ENCODE results near the gene SBK3.
"Not testable (repeated sequence)": the region's sequence is repeated elsewhere in the genome, so short reads cannot be mapped to it uniquely, and the experiment has no call there.

SBK3 gene

DNA sequence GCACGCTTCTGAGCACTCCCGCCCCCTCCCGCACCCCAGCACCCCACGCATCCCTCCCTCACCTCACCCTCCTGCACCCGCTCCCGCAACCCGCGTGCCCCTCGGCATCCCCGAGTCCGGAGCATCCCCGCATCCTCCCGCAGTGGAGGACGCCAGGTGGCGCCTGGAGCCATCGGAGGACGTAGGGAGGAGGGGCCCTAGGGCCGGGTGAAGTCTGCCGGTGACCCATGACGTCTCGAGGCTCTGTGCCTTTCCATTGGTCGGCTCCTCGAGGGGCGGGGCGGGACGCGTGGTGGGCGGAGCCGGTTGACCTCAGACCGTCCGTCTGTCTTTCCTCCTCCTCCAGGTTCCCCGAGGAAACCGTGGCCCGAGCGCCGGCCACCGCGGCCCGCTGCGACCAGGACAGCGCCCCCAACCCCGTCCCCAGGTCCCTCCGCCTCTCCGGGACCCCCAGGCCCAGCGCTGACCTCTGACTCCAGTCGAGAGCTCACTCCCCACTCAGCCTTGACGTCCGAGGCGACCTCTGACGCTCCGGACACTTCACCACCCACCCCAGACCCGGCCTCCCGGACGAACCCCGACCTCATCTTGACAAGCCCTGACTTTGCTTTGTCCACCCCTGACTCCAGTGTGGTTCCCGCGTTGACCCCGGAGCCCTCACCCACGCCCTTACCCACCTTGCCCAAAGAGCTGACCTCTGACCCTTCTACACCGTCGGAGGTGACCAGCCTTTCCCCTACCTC, 28.3 kb downstream of the SBK3 start:
- DNase-seq = peak; percentile 92

GRCh38 chr19:55508120-55508519, 37.2 kb downstream of the SBK3 start:
- DNase-seq = no peak

DNA sequence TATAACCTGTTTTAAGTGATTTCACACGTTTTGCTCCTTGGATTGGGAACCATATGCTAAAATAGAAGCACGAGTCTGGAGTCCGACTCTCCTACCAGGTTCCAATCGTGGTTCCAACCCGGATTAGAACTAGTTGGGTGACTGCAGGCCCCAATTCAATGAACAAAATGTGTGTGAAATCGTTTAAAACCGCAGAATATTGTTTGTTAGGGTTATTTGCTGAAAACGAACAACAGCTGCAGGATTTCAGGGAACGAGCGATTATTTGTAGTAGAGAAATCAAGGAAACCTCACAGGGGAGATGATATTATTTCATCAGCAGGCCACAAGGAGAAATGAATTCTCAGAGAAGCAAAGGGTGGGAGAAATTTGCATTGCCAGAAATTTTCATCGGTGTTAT, 40.4 kb downstream of the SBK3 start:
- DNase-seq = no peak

DNA sequence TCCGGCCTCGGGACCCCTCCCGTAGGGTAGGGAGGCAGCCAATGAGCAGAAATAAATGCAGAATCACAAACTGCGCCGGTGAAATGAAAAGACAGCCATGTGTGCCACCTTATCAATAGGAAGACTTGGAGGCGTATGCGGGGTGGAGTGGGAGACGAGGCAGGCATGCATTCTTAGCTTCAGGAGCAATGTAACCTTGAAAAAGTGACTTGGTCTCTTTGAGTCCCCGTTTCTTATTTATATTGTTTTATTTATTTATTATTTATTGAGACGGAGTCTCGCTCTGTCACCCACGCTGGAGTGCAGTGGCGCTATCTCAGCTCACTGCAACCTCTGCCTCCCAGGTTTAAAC, 41.1 kb downstream of the SBK3 start:
- no peak for DNase-seq

GRCh38 chr19:55503502-55504251, 41.7 kb downstream of the SBK3 start:
- peak; percentile 94 for DNase-seq

GRCh38 chr19:55503157-55503501, 42.2 kb downstream of the SBK3 start:
- no peak for DNase-seq

DNA sequence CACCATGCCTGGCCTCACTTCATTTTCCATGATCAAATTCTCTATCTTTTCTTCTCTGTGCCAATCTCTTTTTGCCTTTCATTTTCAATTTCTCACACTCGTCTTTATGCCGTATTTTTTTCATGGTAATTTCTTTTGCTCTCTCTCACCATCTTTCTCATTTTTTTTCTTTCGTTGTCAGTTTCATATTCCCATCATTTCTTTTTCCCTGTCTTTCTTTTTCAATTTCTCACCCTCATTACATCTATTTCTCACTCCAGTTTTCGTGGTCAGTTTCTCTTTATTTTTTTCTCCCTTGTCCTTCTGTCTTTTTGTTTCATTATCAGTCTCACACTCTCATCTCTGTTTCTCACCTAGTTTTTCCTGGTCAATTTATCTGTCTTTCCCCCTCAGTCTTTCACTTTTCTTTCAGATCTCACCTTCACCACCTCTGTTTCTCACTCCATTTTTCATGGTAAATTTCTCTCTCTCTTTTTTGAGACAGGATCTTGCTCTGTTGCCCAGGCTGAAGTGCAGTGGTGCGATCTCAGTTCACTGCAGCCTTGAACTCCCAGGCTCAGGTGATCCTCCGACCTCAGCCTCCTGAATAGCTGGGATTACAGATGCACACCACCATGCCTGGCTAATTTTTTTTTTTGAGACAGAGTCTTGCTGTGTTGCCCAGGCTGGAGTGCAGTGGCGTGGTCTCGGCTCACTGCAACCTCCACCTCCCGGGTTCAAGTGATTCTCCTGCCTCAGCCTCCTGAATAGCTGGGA, 43.0 kb downstream of the SBK3 start:
- no peak for DNase-seq

DNA sequence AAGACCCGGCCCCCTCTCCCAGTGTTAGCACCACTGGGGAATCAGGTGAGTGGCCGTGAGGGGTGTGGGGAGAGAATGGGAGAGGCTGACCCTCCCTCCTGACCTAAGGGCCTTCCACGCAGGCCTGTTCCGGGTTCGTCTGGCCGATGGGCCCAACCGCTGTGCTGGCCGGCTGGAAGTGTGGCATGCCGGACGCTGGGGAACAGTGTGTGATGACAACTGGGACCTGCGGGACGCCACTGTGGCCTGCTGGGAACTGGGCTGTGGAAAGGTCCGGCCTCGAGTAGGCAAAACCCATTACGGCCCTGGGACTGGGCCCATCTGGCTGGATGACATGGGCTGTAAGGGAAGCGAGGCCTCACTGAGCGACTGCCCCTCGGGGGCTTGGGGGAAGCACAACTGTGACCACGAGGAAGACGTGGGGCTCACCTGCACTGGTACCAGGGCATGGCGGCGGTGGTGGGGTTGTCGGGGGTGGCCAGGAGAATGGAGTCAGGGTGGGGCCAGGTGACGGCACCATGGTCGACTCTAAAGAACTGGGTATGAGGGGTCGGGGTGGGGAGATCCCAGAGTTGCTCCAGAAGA, 44.9 kb downstream of the SBK3 start:
- DNase-seq = no peak

- no peak for DNase-seq
These were observed 47.0 kb downstream of the SBK3 start for GRCh38 chr19:55498246-55498840.

- no peak for DNase-seq
These were observed 47.6 kb downstream of the SBK3 start for GRCh38 chr19:55497763-55498162.

GRCh38 chr19:55496820-55497219, 48.5 kb downstream of the SBK3 start:
- DNase-seq = not testable (repeated sequence)

DNA sequence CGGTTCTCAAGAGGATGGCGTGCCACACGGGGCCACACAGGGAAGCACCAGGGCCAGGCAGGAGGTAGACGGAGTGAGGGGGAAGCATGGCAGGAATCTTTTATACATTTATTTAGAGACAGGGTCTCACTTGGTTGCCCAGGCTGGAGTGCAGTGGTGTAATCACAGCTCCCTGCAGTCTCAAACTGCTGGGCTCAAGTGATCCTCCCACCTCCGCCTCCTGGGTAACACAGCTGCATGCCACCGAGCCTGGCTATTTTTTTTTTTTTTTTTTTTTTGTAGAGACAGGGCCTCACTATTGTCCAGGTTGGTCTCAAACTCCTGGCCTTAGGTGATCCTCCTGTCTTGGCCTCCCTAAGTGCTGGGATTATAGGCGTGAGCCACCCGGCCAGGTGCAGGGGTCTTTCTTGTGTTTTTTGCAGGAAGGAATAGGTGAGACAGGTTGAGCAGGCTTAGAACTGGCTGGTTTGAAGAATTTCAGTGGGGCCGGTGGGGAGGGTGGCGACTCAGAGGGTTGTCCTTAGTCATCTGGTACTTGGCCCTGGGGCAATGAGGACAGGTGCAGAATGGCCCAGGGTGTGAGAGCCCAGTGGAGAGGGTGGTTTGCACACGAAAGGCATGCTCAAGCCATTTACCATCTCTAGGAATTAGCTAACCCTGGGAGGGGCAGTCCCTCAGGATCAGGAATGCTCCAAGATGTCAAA, 49.5 kb downstream of the SBK3 start:
- no peak for DNase-seq

DNA sequence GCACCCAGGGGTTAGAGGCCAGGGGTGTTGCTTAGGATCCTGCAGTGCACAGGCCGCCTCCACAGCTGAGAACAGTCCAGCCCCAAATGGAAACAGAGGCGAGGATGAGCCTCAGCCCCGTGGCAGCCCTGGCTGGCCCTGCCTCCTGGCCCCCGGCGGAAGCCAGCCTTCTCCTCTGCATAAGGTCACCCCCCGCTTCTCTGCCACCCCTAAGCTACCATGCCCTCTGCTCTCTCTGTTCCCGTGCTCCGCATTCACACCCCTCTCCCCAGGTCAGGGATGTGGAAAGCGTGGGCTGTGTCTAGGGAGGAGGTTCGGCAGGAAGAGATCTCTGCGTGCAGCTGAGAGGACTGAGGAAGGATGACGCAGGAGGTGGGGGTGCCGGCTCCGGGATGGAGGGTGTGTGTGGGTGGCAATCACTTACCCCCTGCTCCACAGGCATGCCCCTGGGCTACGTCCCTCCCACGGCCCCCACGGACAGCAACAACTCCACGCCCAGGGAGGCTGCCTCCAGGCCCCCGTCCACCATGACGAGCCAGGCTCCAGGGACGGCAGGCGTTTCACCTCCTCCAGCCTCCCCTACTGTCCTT, 51.1 kb downstream of the SBK3 start:
- no peak for DNase-seq

DNA sequence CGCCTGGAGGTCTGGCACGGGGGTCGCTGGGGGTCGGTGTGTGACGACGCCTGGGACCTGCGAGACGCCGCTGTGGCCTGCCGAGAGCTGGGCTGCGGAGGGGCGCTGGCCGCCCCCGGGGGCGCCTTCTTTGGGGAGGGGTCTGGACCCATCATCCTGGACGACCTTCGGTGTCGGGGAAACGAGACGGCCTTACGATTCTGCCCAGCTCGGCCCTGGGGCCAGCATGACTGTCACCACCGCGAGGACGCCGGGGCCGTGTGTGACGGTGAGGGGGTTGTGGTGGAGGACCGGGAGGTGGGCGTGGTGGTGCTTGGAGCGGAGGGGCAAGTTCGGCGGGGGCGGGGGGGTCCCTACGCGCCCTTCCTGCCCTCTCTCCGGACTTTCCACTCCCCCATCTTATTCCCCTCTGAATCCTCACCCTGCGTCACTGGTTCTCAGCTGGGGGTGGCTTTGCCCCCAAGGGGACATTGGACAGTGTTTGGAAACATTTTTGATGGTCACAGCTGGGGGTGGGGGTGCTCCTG, 51.6 kb downstream of the SBK3 start:
- no peak for DNase-seq

- no peak for DNase-seq
These were observed 52.2 kb downstream of the SBK3 start for GRCh38 chr19:55493052-55493644.

DNA sequence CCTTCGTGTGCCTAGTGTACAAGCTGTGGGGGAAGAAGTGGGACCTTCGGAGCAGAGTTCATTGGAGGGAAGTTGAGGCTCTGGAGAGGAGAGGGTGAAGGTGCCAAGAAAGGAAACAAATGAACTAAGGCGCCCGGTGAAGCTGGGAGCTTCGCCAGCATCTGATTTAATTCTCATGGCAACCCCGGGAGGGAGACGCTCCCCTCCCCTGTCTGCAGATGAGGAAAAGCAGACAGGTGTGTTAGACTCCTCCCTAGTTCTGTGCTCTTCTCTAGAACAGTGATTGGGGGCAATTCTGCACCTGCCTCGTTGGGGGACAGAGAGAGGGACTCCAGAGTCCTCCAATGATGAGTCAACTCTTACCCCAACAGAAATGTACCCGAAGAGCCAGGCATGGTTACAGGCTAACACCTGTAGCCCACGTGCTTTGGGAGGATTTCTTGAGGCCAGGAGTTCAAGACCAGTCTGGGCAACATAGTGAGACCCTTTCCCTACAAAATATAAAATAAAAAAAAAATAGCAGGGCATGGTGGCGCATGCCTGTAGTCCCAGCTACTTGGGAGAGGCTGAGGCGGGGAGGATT, 52.9 kb downstream of the SBK3 start:
- DNase-seq = no peak

GRCh38 chr19:55491546-55492360, 53.6 kb downstream of the SBK3 start:
- DNase-seq = no peak

Measured in stimulated activated CD4-positive, alpha-beta T cell treated with anti-CD3 and anti-CD28 coated beads, Interleukin-1b, Interleukin-23, amount 100 ng/mL, for 48 hours (primary cell).